H4 (cell line): ENCODE results near the gene BRIP1. TPM values are rescaled to one million over a fixed set of nuclear protein-coding genes. Genes with fewer than 3 reads are reported as not detected.

Experiments
- DNase-seq: peaks from one replicate; pipeline ENCODE4 v3.0.0-alpha.2; 2015; ENCODE audit warnings: low spot score
- total RNA-seq: library from RNA; depleted of rRNA; stranded (reverse); fragments of >200 nt; shearing (Covaris generic); gene quantifications from 2 replicates; pipeline ENCODE4 v1.2.3, GENCODE V29; 2014

BRIP1 gene
- total RNA-seq, 1 experiment from 2014 or later = 14.6 TPM

DNA sequence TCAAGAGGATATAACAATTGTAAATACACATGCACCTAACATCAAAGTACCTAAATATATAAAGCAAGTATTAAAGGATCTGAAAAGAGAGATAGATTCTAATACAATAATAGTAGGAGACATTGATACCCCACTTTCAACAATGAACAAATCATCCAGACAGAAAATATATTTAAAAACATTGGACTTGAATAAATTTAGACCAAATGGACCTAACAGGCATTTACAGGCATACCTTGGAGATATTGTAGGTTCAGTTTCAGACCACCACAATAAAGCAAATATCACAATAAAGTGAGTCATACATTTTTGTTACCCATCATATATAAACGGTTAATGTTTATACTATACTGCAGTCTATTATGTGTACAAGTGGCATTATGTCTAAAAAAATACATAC lies 104.0 kb downstream of the BRIP1 start:
- no peak for DNase-seq

DNA sequence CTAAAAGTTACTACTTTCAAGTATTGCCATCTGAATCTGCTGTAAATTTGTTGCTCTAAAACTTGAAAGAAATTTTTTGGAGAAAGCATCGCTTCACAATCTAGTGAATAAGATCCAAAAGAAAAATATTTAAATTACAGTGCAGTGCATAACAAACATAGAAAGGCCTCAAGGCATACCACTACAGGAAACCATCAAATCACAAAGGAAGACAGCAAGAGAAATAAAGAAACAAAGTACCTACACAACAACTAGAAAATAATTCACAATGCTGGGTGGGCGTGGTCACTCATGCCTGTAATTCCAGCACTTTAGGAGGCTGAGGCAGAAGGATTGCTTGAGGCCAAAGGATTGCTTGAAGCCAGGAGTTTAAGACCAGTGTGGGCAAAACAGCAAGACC lies 104.9 kb downstream of the BRIP1 start:
- DNase-seq = no peak

DNA sequence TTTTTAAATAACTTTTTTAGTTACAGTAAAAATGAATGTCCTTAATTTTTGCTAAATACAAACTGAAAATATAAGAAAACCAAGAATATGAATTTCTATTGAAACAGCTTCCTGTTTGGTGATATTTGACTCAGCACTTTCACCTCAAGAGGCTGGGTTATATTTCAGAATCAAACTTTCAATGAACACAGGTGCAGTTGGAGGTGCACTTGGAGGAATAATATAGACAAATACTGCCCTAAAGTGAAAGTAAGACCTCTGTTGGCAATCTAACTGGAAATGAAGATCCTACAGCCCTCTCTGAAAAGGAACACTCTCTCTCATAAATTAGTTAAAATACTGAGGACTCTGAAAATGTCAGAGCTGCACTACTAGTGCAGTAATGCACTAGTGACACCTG lies 106.2 kb downstream of the BRIP1 start:
- DNase-seq = no peak

DNA sequence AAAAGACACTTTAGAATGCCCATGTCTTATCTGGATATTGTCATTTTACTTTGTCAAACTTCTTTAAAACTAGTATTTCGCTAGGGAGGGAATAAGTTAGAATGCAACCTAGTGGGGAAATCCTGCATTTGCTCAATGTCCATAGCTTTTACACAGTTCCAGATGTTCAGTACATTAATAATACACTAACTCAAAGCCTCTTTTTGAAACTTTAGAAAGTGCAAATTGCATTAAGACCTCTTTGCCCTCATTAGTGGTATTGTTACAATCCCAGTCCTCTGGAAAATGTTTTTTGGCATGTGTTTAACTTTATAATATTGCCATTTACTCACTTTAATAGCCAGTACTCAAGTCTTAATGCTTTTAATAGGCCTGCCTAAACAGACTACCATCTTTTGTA lies 106.8 kb downstream of the BRIP1 start:
- DNase-seq = no peak

DNA sequence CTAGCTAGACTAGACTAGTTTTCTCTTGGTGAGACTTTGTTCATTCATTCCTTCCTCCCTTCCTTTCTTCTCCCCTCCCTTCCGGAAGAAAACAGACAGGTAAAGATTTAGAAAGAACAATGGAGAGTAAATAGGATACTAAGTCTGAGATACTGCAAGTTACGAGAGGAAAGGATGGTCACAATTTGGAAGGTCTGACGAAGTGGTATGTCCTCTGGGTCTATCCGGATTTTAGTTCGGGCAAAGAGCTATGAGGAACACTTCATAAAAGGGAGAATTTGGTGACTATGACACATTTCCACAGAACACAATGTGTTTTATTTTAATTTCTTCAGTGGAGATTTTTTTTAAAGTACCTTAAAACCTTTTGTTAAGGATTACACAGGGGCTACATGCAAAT lies 107.7 kb downstream of the BRIP1 start:
- DNase-seq = no peak

DNA sequence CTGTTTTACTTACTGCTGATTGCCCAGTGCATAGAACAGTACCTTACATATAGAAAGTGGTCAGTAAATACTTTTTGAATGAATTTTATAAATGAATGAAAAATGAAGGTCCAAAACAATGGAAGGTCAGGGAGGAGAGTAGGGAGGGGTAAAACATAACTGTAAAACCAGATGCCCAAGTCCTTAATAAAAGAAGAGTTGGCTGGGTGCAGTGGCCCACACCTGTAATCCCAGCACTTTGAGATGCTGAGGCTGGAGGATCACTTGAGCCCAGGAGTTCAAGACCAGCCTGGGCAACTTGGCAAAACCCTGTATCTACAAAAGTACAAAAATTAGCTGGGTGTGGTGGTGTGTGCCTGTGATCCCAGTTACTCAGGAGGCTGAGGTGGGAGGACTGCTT lies 108.2 kb downstream of the BRIP1 start:
- DNase-seq = no peak

DNA sequence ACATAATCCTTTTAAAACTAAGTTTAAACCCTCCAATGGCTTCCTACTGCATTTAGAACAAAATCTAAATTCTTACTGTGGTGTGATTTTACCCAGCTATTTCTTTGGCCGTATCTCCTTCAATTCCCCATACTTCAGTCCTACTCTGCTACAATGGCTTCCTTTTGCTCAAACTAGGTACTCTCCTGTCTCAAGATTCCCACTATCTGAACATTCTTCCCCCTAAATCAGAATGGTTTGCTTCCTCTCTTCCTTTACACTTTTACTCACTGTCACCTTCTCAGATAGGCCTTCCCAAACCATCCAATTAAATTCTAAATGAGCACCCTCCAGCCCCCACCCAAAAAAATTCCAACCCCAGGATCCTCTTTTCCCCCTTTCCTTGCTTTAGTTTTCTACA lies 109.2 kb downstream of the BRIP1 start:
- no peak for DNase-seq

DNA sequence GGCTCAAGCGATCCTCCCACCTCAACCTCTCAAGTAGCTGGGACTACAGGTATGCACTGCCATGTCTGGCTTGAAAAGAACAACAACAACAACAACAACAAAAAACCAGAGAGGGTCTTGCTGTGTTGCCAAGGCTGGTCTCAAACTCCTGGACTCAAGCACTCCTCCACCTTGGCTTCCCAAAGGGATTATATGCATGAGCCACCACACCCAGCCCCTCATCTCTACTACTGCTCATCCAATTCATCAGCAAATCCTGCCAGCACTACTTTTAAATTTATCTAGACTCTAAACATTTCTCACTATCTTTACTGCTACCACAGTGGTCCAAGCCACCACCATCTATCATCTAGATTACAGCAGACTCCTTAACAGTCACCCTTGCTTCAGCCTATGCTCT lies 109.6 kb downstream of the BRIP1 start:
- no peak for DNase-seq

DNA sequence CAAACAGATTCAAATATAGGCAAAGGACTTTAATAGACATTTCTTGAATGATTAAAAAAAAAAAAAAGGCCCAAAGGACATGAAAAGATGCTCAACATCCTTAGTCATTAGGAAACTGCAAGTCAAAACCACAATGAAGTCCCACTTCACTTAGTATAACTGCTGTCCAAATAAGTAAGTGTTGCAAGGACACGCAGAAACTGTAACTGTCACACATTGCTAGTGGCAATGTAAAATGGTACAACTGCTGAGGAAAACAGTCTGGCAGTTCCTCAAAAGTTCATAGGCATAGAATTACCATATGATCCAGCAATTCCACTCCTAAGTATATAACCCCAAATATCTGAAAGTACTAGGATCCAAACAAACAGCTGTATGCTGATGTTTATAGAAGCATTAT lies 112.7 kb downstream of the BRIP1 start:
- DNase-seq = no peak

DNA sequence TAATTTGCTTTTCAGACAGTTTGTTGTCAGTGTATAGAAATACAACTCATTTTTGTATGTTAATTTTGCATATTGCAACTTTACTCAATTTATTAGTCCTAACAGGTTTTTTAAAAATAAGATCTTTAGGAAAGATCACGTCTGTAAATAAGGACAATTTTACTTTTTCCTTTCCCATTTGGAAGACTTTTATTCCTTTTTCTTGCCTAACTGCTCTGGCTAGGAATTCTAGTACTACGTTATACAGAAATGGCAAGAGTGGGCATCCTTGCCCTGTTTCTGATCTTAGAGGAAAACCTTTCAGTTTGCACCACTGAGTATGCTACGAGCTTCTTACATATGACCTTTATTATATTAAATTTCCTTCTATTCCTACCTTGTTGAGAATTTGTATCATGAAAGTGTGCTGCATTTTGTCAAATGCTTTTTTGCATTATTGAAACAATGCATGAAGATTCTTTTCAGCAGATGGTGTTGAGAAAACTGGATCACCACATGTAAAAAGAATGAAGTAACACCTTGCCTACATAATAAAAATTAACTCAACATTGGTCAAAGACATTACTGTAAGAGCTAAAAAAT lies 113.4 kb downstream of the BRIP1 start:
- DNase-seq = no peak

DNA sequence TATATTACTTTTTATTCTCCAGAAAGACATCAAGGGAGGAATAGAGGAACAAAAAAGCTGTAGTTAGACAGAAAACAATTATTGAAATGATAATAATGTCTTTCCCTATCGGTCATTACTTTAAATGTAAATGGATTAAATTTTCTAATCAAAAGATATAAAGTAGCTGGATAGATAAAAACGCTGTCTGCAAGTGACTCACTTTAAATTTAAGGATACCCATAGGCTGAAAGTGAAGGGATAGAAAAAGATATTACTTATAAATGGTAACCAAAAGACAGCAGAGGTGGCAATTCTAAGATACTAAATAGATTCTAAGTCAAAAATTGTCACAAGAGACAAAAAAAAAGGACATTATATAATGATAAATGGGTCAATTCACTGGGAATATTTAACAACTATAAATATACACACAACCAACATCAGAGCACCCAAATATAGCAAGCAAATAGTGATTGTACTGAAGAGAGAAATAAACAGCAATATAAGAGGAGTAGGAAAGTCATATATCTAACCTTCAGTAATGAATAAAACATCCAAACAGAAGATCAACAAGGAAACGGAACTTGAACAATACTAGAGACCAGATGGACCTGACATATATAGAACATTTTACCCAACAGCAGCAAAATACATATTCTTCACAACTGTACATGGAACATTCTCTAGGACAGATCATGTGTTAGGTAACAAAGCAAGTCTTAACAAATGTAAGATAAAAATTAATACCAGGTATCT lies 116.9 kb downstream of the BRIP1 start:
- no peak for DNase-seq

DNA sequence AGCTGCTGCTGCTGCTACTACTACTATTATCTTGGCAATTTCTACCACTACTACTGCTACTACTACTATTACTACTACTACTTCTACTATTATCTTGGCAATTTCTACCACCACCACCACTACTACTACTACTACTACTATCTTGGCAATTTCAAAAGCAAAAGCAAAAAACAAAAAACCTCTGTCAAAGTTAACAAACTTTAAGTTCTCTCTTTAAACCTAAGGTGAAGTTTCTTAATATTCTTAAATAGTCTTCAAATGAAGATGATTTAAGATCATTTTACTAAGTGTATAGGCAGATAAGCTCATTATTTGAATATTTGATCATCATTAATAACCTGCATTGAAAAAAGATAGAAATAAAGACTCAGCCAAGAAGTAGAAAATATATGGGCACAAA lies 118.5 kb downstream of the BRIP1 start:
- DNase-seq = no peak

DNA sequence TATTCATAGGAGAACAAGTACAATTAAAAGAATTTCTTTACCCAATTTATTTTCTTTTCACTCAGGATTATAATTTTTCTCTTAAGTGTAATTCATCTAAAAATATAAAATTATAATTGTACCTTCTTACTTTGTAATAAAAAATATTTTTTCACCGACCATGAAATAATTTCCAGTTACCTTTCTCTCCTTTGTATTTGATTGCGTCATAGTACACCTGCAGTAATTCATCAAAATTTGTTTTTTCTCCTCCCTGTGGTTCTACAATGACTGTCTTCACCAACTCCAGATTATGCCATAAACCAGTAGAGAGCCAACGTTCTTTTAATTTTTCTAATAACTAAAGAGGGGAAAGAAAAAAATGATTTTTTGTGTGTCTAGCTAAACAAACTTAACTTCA lies 119.1 kb downstream of the BRIP1 start:
- DNase-seq = no peak

DNA sequence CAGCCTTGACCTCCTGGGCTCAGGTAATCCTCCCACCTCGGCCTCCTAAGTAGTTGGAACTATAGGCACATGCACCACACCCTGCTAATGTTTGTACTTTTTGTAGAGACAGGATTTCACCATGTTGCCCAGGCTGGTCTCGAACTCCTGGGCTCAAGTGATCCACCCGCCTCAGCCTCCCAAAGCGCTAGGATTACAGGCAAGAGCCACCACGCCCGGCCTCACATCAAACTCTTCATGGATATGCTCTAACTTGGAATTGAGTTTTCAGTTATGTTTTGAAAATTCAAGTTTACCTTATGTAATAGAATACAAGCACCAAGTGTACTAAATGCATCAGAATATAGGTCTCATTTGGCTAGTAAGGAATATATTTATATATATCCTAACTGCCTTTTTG lies 119.6 kb downstream of the BRIP1 start:
- no peak for DNase-seq

DNA sequence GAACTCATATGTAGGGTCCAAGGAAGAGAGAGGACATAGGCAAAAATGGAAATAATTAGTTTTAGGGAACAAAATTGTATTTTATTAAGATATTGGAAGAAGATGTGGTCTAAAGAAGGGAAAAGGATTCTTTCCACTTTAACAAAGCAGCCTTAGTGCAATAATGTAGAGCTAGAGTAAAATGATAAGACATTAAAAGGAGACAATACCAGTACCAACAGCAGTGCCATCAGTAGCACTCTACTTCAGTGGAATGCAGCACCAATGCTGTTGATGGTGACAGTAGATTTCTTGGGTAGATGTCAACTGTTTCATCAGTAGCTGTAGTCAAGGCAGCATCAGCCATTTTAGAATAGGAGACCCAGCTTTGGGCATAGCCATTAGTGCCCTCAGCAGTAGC lies 124.3 kb downstream of the BRIP1 start:
- no peak for DNase-seq

DNA sequence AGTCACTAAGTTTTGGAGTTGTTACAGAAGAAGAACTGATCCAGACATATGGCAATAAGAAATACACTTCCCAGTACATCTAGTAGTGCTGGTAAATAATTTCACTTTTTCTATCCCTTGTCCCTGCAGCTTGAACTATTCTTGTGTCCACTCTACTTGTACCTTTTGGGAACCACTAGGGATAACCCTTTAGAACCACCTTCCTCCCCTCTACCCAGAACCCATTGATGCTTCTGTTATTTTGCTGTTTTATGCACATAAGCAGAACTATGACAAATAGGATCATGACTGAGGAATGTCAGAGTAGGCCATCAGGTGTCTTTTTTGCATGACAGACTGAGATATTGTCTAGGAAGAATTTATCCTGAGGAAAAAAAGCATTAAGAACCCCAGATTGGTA lies 125.1 kb downstream of the BRIP1 start:
- no peak for DNase-seq

DNA sequence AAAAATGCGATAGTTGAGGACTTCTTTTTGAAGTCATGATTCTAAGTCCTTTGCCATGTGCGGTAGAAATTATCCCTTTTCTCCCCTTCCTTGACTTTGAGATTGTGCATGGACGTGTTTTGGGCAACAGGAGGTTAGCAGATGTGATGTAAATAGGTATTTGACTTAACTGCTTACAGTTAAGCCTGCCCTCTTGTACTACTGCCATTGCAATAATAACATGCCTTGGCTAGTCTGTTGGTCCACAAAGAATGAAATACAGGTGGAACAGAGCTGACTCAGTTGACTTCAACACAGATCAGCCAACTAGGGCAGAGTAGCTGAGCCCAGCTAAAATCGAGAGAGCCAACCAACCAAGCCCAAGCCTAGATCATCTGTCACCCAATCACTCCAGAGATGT lies 125.5 kb downstream of the BRIP1 start:
- no peak for DNase-seq

DNA sequence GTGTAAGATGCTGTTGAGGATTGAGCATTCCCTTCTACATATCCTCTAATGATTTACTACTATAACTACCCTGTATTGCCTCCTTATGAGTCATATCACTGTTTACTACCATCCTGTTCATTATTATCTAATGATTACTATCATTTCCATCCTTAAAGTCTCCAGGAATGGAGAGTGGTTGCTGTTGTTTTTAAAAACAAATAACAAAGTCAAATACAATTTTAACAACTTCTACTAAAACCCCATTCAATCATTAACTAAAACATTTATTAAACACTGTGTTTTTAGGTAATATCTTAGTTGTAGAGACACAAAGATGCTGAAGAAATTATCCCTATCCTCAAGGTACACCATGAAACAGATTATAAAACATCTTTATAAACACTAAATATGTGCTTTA lies 126.9 kb downstream of the BRIP1 start:
- no peak for DNase-seq

DNA sequence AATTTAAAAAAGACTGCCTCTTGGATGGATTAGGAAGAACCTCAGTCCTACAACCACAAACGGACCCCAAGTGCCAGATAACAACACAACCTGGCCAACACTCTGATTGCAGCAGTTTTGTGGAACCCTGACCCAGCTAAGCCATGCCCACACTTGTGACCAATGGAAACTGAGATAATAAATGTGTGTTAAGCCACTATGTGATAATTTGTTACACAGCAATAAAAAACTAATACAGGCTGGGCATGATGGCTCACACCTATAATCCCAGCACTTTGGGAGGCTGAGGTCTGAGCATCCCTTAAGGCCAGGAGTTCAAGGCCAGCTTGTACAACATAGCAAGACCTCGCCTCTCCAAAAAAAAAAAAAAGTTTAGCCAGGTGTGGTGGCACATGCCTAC lies 127.5 kb downstream of the BRIP1 start:
- no peak for DNase-seq

DNA sequence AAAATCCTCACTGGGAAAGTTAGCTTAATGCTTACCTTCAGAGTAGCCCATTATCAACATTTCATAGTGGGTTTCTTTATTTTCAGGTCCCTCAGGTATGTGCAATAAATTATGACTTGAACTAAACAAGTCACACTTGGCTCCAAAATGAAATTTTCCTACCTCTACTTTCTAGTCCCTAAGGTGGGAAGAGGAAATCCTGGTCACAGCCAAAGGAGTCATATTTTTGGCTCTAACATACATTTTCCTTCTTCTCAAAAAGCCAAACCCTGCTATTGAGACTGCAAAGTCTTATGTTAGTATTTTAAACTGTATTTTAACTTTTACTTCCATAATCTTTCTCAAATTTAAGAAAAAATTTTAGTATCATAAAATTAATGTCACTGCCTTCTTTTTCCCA lies 128.9 kb downstream of the BRIP1 start:
- DNase-seq = no peak

DNA sequence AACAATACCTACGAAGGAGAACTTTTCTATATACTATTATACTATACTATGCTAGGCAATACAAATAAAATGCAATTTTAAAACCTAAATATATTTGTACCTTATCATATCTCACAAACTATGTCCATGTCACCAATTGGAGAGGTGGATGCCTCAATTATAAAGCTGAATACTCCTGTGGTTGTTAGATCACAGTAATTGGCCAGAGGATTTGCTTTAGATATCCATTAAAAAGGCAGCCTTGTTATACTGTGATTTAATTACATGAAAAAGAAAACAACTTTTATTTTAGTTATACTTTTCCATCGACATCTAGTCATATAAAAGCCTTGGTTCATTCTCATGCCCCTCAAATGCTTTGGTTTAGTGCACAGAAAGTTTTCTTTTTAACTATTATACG lies 129.3 kb downstream of the BRIP1 start:
- DNase-seq = no peak

DNA sequence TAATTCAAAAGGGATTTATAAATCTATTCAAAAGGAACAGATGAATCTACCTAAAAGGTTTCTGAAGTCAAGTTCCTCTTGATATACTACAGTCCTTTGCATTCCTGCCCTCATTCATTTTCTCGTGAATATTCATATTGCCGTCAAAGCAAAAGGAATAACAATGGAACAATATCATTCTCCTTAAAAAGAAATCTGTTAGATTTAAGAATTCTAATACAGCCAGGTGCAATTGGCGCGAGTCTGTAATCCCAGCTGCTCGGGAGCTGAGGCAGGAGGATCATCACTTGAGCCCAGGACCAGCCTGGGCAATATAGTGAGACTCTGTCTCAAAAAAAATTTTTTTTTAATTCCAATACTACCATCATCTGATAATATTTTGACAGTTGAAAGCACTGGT lies 130.3 kb downstream of the BRIP1 start:
- no peak for DNase-seq

DNA sequence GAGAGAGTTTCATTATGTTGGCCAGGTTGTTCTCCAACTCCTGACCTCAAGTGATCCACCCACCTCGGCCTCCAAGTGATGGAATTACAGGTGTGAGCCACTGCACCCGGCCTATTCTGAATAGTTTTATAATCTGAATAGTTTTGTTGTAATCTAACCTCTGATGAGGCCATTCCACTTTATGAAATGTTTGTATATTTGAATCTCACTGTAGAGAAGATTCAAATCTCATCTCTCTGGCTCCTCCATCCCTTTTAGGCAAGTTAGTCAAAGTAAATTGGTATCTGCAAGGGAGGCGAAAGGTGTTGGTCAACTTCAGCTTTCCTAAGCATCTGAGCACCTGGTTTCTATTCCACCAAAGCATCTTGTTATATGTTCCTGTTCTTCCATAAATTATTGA lies 131.2 kb downstream of the BRIP1 start:
- no peak for DNase-seq

DNA sequence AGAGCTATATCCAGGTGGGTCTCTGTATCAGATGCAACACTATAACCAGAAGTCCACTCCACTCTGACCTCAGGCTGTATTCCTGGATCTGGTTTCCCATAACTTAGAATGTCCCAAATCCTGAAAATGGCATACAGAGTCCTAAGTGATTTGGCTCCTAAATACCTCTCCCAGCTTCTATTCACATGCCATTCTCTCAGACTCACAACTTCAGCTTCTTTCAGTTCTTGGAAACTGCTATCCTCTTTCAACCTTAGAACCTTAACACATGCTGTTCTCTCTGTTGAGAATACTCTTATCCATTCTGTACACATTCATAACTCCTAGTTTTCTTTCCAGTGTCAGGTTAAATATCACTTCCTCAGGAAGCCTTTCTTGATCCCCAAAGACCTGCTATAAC lies 132.0 kb downstream of the BRIP1 start:
- no peak for DNase-seq
